GM18517 (cell line): ENCODE data around the gene GRID1.
"Not testable (repeated sequence)": the region's sequence is repeated elsewhere in the genome, so short reads cannot be mapped to it uniquely, and the experiment has no call there.

Source experiments
- ATAC-seq: cut with Tn5 transposase; IDR thresholded peaks from one replicate; pipeline ENCODE4 v1.9.1; 2021; ENCODE audit warnings: mild to moderate bottlenecking, moderate library complexity; ENCODE audit not compliant: unreplicated experiment

Gene GRID1

DNA sequence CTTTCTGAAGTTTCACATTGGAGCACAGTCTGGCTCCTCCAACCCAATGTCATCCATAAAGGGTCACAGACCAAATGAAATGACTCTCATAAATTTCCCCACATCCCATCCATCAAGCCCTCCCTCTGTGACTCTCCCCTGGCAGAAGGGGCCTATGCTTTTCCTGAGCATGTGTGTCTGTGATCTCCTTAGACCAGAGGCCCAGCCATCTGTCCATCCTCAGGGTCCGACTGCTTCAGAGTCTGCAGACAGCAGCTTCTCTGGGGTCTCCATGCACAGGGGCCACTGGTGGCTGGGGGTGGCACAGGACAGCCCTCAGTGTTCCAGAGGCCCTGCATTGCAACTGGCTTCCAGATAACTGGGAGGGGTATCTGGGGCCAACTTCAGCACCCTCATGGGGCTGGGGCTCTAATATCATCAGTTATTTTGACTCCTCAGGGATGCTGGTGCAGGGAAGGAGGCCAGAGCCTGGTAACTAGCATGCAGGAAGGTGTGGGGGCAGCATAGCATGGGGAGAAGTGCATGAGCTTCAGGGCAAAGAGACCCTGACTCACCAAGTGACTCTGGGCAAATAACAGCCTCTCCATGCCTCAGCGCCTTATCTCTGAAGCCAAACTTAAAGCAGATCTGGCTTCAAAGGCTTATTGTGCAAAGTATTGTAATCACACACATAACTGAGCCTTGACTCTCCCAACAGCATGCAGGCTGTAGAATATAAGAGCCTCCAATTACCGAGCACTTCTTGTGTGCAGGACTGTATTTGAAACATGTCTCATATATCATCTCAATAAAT lies 266.9 kb downstream of the GRID1 start:
- ATAC-seq, result no peak

GRCh38 chr10:86098187-86098881 lies 268.3 kb downstream of the GRID1 start:
- ATAC-seq, result no peak

GRCh38 chr10:86095061-86095460 lies 271.5 kb downstream of the GRID1 start:
- not testable (repeated sequence) for ATAC-seq

DNA sequence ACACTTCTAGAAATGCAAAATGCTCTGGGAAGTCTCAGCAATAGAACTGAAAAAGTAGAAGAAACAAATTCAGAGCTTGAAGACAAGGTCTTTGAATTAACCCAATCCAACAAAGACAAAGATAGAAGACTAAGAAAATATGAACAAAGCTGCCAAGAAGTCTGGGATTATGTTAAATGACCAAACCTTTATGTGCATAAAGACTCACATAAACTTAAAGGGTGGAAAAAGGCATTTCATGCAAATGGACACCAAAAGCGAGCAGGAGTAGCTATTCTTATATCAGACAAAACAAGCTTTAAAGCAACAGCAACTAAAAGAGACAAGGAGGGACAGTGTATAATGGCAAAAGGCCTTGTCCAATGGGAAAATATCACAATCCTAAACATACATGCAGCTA lies 274.3 kb downstream of the GRID1 start:
- ATAC-seq, result not testable (repeated sequence)

GRCh38 chr10:86091216-86091615 lies 275.4 kb downstream of the GRID1 start:
- ATAC-seq, result no peak

DNA sequence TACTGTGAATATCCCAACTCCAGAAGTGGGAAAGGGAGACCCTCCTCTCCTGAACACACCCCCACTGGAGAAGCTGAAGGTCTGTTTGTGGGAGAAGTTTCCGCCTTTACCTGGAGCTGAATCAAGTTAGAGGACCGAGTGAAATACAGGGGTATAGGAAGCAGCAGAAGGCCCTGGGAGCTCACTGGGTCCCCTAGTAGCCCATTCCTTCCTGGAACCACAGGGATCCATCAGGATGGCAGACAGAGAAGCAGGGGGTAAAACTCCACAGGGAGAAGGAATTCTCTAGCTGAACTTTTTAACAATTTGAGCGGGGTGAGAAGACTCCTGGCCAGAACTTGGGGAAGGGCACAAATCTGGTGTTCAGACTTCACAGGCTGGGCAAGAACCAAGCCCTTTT lies 275.8 kb downstream of the GRID1 start:
- no peak for ATAC-seq

- no peak for ATAC-seq
Measured at GRCh38 chr10:86087716-86088115, 278.9 kb downstream of the GRID1 start.

DNA sequence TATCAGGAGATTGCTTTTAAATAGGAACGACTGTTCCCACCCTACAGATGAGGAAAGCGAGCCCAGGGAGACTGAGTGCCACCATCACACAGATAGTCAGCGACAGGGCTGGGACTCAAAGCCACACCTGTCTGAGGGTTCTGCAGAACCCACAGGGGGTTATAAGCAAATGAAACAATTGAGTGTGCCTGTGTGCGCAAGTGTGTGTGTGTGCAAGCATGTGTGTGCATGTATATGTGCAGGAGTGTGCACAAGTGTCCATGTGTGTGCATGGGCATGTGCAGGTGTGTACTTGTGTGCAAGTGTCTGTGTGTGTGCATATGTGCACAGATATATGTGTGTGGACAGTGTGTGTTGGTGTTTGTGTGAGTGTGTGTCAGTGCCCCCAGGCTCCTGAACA lies 280.2 kb downstream of the GRID1 start:
- no peak for ATAC-seq

GRCh38 chr10:86085686-86086085 lies 280.9 kb downstream of the GRID1 start:
- no peak for ATAC-seq

DNA sequence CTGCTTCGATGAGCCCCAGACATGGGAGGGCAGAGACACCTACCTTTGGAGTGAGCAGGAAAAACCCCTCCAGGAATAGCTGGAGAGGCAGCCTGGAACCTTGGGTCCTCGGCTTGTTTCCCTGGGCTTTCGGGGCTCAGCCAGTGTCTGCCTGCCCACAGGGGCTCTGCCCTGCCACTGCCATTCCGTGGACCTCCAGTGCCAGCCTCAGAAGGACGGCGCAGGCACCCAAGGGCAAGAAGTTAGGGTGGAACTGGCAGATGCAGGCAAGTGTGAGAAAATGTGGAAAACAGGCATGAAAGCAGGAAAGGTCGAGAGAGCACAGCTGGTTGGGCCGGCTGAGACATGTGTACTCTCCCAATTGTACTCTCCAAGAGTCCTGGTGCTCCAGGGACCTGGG lies 281.5 kb downstream of the GRID1 start:
- ATAC-seq, result no peak

GRCh38 chr10:86084585-86084984 lies 282.0 kb downstream of the GRID1 start:
- no peak for ATAC-seq

DNA sequence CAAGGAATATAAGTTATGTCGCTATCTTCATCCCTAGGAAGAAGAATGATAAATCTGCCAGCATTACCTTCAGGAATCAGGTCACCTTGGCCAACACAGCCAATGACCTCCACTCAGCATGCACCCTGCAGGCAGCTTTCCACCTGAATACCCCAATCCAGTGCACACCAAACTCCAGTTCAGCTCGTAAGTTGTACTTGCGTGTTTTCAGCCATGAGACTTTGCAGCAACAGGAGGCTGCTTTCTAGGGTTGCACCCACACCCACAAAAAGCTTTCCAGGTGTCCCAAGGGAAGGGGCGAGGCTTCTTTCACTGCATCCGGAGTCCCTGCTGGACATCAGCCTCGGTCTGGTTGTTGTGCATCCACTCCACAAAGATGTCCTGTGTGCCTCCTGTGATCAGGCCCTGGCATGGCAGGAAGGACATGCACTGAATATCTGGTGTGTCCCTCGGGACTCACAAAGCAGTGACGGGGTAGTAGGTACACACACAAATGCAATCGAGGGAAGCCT lies 282.9 kb downstream of the GRID1 start:
- ATAC-seq, result no peak

DNA sequence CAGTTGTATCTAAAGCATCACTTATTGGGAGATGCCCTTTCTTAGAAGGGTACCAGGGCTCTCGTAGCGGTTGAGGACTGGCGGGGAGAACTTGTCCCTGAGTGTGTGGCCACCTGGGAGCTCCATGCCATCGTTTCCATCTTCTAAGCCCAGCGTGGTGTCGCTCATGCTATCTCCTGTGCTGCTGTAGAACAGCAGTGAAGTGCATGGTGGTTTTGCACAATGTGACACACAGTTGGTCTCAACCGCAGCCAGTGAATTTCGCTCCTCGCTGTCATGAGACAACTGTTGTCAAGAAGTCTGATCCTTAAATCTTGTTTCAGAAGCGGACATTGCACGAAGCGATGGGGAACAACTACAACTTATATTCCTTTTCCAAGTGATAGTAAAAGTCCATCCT lies 283.4 kb downstream of the GRID1 start:
- no peak for ATAC-seq

DNA sequence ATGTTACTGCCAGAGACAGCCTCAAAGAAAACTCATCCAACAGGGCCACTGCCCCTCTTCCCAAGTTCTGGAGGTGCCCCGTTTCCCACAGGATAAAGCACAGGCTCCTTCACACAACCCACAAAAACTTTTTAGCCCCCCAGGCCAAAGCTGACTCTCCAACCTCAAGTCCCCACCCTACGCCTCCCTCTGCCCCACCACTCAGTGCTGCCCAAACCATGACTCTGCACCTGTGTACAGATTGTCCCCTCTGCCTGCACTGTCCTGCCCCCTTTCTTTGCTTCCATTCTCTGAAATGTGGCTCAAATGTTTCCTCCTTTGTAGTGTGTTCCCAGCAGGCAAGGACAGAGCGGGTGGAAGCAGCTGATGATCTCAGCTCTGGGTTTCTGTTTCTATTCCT lies 284.0 kb downstream of the GRID1 start:
- ATAC-seq, result no peak

- no peak for ATAC-seq
Measured at GRCh38 chr10:86079088-86079487, 287.5 kb downstream of the GRID1 start.

DNA sequence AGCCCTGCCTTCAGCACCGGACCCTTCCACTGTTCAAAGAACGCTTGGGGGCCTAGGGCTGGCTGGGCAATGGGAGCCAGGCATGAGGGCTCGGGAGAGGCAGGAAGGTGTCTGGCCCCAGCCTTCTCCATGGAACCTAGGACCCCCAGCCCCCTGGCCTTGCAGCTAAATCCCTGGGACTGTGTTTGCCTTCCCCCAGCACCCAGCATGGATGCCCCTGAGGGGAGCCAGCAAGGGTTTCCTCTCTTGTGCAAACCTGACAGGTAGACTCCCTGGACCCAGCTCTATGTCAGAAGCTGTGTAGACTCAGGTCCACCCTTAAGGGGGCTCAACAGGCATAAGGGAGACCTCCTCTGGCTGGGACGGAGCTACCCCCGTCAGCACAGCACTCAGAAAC lies 288.0 kb downstream of the GRID1 start:
- no peak for ATAC-seq

- ATAC-seq, result no peak
Measured at GRCh38 chr10:86077871-86078638, 288.5 kb downstream of the GRID1 start.

GRCh38 chr10:86077271-86077670 lies 289.3 kb downstream of the GRID1 start:
- no peak for ATAC-seq

DNA sequence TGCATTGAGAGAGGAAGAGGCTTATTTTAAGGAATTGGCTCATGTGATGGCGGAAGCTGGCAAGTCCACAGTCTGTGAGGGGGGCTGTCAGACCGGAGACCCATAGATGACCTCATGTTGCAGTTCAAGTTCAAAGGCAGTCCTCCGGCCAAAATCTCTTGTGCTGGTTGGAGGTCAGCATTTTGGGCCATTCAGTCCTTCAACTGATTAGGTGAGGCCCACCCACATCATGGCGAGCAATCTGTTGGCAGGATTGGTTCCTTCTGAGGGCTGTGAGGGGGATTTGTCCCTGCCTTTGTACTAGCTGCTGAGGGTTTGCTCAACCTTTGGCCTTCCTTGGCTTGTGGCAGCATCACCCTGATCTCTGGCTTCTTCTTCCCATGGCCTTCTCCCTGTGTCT lies 290.1 kb downstream of the GRID1 start:
- not testable (repeated sequence) for ATAC-seq

DNA sequence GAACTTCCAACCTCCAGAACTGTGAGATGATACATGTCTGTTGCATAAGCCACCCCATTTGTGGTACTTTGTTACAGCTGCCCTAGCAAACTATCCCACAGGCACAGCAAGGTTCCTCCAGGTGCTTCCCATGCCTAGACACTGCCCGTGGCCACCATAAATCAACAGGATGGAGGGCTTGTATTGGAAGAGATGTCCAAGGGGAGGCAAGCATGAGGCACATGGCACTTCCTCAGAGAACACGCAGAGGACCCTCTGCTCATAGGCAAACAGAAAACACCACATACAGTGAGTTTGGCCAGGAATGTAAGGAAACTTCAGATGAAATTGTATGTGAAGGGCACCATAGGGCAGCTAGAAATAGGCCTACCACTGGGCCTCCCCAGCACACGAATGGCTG lies 291.1 kb downstream of the GRID1 start:
- ATAC-seq, result no peak

- no peak for ATAC-seq
Measured at GRCh38 chr10:86074294-86074693, 292.3 kb downstream of the GRID1 start.
